Activated CD4-positive, alpha-beta T cell treated with anti-CD3 and anti-CD28 coated beads, Interleukin-2, amount 50 U/mL, for 16 hours (primary cell): ENCODE results near the gene IGDCC3.

Source experiments
- DNase-seq: peaks from one replicate; pipeline ENCODE4 v3.0.0-alpha.2; 2020

Gene IGDCC3

GRCh38 chr15:65318870-65319356, 58.9 kb downstream of the IGDCC3 start:
- DNase-seq: peak; percentile 81

GRCh38 chr15:65312400-65312916, 65.3 kb downstream of the IGDCC3 start:
- no peak for DNase-seq

- no peak for DNase-seq
Observed at GRCh38 chr15:65311760-65312159, 66.0 kb downstream of the IGDCC3 start.

GRCh38 chr15:65310431-65311137, 67.2 kb downstream of the IGDCC3 start:
- no peak for DNase-seq

GRCh38 chr15:65309882-65310418, 67.9 kb downstream of the IGDCC3 start:
- DNase-seq: no peak

- no peak for DNase-seq
Observed at GRCh38 chr15:65307978-65308377, 69.8 kb downstream of the IGDCC3 start.

GRCh38 chr15:65306551-65306950, 71.3 kb downstream of the IGDCC3 start:
- DNase-seq: no peak

GRCh38 chr15:65305776-65306175, 72.0 kb downstream of the IGDCC3 start:
- peak; percentile 8 for DNase-seq

- no peak for DNase-seq
Observed at GRCh38 chr15:65305150-65305758, 72.5 kb downstream of the IGDCC3 start.

- DNase-seq: peak; percentile 95
Observed at GRCh38 chr15:65304381-65305149, 73.2 kb downstream of the IGDCC3 start, which contains the start of gene RNU5B-1. Gene RNU5B-1, plus strand, starts transcription at chr15:65304677.

GRCh38 chr15:65303687-65304380, 74.0 kb downstream of the IGDCC3 start:
- DNase-seq: peak; percentile 24

GRCh38 chr15:65302061-65302460, 75.7 kb downstream of the IGDCC3 start:
- DNase-seq: no peak

- no peak for DNase-seq
Observed at GRCh38 chr15:65300924-65301441, 76.8 kb downstream of the IGDCC3 start.

- no peak for DNase-seq
Observed at GRCh38 chr15:65298731-65299130, 79.1 kb downstream of the IGDCC3 start.

- DNase-seq: no peak
Observed at GRCh38 chr15:65292938-65293518, 84.8 kb downstream of the IGDCC3 start.

GRCh38 chr15:65290228-65290627, 87.6 kb downstream of the IGDCC3 start:
- no peak for DNase-seq

GRCh38 chr15:65289261-65289854, 88.4 kb downstream of the IGDCC3 start:
- no peak for DNase-seq

- no peak for DNase-seq
Observed at GRCh38 chr15:65287520-65287855, 90.3 kb downstream of the IGDCC3 start.

- peak; percentile 94 for DNase-seq
Observed at GRCh38 chr15:65286704-65287519, 90.9 kb downstream of the IGDCC3 start, which contains the start of gene PARP16. Gene PARP16, minus strand, starts transcription at chr15:65286883. Its CDS starts 457 bp downstream, at chr15:65286426.

GRCh38 chr15:65286069-65286703, 91.6 kb downstream of the IGDCC3 start:
- DNase-seq: peak; percentile 7
